ENCODE results near the gene ATCAY.

GRCh38 chr19:3860499-3860898 is 20.0 kb upstream of the ATCAY start:
- TF ChIP-seq, protein P1, sequence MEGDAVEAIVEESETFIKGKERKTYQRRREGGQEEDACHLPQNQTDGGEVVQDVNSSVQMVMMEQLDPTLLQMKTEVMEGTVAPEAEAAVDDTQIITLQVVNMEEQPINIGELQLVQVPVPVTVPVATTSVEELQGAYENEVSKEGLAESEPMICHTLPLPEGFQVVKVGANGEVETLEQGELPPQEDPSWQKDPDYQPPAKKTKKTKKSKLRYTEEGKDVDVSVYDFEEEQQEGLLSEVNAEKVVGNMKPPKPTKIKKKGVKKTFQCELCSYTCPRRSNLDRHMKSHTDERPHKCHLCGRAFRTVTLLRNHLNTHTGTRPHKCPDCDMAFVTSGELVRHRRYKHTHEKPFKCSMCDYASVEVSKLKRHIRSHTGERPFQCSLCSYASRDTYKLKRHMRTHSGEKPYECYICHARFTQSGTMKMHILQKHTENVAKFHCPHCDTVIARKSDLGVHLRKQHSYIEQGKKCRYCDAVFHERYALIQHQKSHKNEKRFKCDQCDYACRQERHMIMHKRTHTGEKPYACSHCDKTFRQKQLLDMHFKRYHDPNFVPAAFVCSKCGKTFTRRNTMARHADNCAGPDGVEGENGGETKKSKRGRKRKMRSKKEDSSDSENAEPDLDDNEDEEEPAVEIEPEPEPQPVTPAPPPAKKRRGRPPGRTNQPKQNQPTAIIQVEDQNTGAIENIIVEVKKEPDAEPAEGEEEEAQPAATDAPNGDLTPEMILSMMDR (IDR thresholded peaks at IDR 0.05) = no peak
- no peak for TF ChIP-seq POLR2A (IDR thresholded peaks at IDR 0.05)
